ENCODE results near the gene TPM1.

The TPM1 gene

DNA sequence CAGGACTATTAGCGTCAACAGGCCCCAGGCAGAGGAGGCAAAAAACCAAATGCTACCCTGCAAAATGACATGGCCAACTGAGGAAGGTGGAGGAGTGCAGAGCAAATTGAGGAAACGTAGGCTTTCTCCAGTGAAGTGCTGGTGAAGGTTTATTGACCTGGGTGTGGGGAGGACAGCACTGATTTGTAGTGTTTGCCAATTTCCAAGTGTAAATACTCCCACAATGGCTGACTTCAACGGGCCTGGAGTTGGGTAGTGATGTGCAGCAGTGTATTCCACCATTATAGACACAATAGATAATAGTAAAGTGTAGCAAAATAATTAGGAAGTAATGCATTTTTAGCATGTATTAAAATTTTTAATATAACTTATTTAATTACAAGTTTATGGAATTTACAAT, 32.2 kb upstream of the TPM1 start:
- TF ChIP-seq, protein P1, sequence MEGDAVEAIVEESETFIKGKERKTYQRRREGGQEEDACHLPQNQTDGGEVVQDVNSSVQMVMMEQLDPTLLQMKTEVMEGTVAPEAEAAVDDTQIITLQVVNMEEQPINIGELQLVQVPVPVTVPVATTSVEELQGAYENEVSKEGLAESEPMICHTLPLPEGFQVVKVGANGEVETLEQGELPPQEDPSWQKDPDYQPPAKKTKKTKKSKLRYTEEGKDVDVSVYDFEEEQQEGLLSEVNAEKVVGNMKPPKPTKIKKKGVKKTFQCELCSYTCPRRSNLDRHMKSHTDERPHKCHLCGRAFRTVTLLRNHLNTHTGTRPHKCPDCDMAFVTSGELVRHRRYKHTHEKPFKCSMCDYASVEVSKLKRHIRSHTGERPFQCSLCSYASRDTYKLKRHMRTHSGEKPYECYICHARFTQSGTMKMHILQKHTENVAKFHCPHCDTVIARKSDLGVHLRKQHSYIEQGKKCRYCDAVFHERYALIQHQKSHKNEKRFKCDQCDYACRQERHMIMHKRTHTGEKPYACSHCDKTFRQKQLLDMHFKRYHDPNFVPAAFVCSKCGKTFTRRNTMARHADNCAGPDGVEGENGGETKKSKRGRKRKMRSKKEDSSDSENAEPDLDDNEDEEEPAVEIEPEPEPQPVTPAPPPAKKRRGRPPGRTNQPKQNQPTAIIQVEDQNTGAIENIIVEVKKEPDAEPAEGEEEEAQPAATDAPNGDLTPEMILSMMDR (IDR thresholded peaks at IDR 0.05; ENCODE audit: insufficient read depth, missing control alignments): no peak
- no peak for DNase-seq (ENCODE audit: insufficient read length, low spot score)
- no peak for FAIRE-seq

DNA sequence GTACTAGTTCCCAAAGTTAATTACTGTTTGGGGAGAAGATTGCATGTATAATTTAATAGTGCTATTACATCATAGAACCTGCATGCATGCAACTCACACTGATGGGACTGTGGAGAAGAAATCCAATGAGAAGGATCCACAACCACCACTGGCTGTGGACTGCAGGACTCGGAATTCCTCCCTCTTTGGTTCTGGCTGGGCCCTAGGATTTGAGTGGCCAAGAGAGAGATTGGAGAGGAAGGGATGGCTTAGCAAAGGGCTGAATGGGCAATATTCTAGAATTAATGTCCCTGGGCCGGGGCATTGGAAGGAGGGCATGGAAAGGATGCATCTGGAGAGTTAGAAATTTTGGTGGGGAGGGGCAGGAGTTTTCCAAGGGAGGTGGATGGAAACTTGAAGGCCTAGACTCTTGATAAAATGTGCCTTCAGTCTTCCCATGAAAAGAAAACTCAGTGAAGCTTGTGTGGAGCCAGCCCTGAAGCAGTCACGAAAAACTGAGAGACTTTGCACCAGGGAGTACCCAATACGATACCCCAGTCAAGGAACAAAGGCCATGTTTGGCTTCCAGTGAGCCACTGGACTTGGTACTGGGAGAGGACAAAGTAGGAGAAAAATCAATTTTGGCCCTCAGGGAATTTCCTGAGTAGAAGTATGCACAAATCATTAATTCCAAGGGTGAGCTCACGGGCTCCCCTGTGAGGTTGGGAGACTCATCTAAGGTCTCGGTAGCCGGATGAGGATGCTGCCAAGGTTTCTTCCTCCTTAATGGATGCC, 31.4 kb upstream of the TPM1 start:
- FAIRE-seq: no peak

DNA sequence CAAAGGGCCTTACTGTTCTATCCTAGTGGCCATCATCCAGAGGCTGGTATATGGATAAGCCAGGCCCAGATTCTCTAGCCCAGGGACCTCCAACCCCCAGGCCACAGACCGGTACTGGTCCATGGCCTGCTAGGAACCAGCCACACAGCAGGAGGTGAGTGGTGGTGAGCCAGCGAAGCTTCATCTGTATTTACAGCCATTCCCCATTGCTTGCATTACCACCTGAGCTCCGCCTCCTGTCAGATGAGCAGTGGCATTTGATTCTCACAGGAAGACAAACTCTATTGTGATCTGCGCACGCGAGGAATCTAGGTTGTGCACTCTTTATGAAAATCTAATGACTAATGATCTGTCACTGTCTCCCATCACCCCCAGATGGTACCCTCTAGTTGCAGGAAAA, 30.1 kb upstream of the TPM1 start:
- TF ChIP-seq, protein P1 (IDR thresholded peaks at IDR 0.05; ENCODE audit: insufficient read depth, missing control alignments): no peak
- DNase-seq (ENCODE audit: insufficient read length, low spot score) (no peak), FAIRE-seq (no peak)

More for the DNA sequence above, 31.4 kb upstream of the TPM1 start:
- TF ChIP-seq, protein P1 (IDR thresholded peaks at IDR 0.05; ENCODE audit: insufficient read depth, missing control alignments): no peak
- no peak for DNase-seq (ENCODE audit: insufficient read length, low spot score)

DNA sequence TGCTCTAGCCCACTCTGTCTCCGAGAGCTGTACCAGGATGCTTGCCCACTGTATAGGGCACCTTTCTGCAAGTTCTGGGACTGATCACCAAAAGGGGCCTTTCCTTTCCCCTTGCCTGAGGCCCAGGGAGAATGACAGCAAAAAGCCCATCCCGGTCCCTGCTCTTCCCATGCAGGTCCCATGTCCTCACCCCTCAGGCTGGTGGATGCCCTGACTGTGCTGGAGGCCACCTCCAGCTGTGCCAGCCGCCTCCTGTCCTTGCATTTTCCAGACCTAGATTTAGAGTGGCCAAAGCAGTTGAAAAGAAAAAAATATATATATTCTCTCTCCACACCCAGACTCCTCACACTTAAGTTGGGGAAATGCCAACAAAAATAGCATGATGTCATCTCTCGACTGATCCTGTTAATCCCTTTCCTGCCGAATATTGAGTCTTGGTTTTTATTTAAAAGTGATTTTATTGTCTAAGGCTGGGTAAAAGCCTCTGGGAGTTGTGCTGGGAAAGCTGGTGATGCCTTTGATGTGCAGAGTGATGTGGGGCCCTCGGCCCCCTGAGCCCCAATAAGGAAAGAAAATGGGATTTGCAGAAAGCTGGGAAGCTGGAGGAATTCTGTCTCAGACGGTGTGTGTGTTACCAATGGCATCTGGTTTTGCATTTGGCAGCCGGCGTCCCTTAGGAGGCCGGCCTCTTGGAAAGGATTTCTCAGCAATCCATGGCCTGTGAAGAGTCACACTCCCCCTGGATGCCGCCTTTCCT, 29.3 kb upstream of the TPM1 start:
- DNase-seq (ENCODE audit: insufficient read length, low spot score): no peak
- FAIRE-seq: no peak
- TF ChIP-seq, protein P1 (IDR thresholded peaks at IDR 0.05; ENCODE audit: insufficient read depth, missing control alignments): no peak

DNA sequence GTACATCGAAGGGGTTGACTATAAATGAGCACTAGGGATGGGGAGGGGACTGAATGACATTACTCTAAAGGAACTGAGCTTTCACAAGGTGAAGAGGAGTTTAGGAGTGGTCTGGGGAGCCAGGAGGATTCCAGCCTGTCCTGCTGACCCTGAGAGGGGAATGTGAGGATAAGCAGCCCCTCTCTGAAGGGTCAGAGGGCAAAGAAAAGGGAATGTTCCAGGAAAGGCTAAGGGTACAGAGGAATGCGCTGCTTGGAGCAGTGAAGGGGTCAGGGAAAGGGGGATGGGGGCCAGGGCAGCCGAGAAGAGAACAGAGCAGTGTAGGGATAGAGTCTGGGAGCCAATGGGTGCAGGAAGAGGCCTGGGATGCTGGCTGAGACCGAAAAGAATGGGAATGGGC, 28.0 kb upstream of the TPM1 start:
- FAIRE-seq (no peak), DNase-seq (ENCODE audit: insufficient read length, low spot score) (no peak)
- TF ChIP-seq, protein P1 (IDR thresholded peaks at IDR 0.05; ENCODE audit: insufficient read depth, missing control alignments): no peak

DNA sequence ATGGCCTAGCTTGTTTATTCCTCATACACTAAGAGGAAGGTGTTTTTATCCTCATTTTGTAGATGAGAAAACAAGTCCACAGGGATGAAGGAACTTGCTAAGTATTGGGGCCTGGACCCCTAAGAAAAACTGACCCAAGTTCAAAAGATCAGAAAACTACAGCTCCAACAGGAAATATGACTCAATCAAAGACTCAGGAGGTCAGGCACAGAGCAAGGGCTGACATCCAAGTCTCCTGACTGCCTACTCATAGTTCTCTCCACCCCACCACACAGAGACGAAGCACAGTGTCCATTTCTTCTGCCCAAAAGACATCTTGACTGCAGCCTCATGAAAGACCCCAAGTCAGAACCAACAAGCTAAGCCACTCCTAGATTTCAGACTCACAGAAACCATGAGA, 26.9 kb upstream of the TPM1 start:
- FAIRE-seq (no peak), DNase-seq (ENCODE audit: insufficient read length, low spot score) (no peak)
- TF ChIP-seq, protein P1 (IDR thresholded peaks at IDR 0.05; ENCODE audit: insufficient read depth, missing control alignments): no peak

DNA sequence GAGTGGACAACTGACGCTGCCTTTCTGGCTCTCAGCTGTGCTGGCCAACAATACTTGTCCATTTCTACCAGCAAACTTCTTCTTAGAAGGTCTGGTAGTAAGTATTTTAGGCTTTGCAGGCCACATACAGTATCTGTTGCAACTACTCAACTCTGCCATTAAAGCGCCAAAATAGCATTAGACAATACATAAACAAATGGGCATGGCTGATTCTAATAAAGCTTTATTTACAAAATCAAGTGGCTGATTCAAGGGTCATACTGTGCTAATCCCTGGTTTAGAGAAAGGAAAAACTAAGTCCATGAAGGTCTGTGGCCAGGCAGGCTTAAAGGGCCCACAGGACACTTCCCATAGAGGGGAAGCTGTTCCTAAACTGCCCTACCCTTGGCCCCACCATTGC, 26.3 kb upstream of the TPM1 start:
- TF ChIP-seq, protein P1 (IDR thresholded peaks at IDR 0.05; ENCODE audit: insufficient read depth, missing control alignments): no peak
- no peak for DNase-seq (ENCODE audit: insufficient read length, low spot score)
- FAIRE-seq: no peak
